Astrocyte (in vitro differentiated cells and primary cell): Measurements from ENCODE around the gene TRPV2. TPM values are rescaled to one million over a fixed set of nuclear protein-coding genes. Genes with fewer than 3 reads are reported as not detected.

Source experiments
- DNase-seq: peaks from one replicate; pipeline ENCODE4 v3.0.0-alpha.2; 2010; ENCODE audit warnings: low read depth
- FAIRE-seq: peaks from 2 replicates; lab custom pipeline; 2011; peaks lifted over from hg19 to GRCh38; lab: Jason Lieb, UNC
- H2AFZ ChIP-seq: 2 replicates; pipeline ENCODE4 v1.6.0; 2012; ENCODE audit warnings: low read depth, low read length, inconsistent platforms
- H3K27ac ChIP-seq: 2 replicates; pipeline ENCODE4 v1.5.1; 2011; ENCODE audit warnings: low read depth, low read length, inconsistent platforms
- H3K27me3 ChIP-seq: 2 replicates; pipeline ENCODE4 v1.6.0; 2011; ENCODE audit warnings: low read length, inconsistent platforms; ENCODE audit not compliant: insufficient read depth
- H3K36me3 ChIP-seq: 2 replicates; pipeline ENCODE4 v1.5.1; 2011; ENCODE audit warnings: low read length, inconsistent platforms; ENCODE audit not compliant: insufficient read depth
- H3K4me1 ChIP-seq: 2 replicates; pipeline ENCODE4 v1.5.1; 2011; ENCODE audit warnings: low read length, inconsistent platforms; ENCODE audit not compliant: insufficient read depth
- H3K4me2 ChIP-seq: 2 replicates; pipeline ENCODE4 v1.6.0; 2012; ENCODE audit warnings: low read length, inconsistent platforms
- H3K4me3 ChIP-seq: 2 replicates; pipeline ENCODE4 v1.5.1; 2011; ENCODE audit warnings: low read depth, mild to moderate bottlenecking, low read length, inconsistent platforms; ENCODE audit not compliant: insufficient read depth
- H3K79me2 ChIP-seq: 2 replicates; pipeline ENCODE4 v1.6.0; 2012; ENCODE audit warnings: mild to moderate bottlenecking, low read length, inconsistent platforms; ENCODE audit not compliant: insufficient read depth
- H3K9ac ChIP-seq: 2 replicates; pipeline ENCODE4 v1.6.0; 2012; ENCODE audit warnings: mild to moderate bottlenecking, low read length, inconsistent platforms
- H3K9me3 ChIP-seq: 2 replicates; pipeline ENCODE4 v1.5.1; 2012; ENCODE audit warnings: low read depth, mild to moderate bottlenecking, low read length, inconsistent platforms; ENCODE audit not compliant: insufficient read depth
- H4K20me1 ChIP-seq: 2 replicates; pipeline ENCODE4 v1.6.0; 2012; ENCODE audit warnings: low read length, inconsistent platforms; ENCODE audit not compliant: insufficient read depth
- H3K27ac Mint-ChIP-seq: one replicate; pipeline ENCODE4 v1.8.0; 2021; ENCODE audit warnings: mild to moderate bottlenecking, mixed read lengths; ENCODE audit not compliant: unreplicated experiment
- H3K27me3 Mint-ChIP-seq: one replicate; pipeline ENCODE4 v1.8.0; 2021; ENCODE audit warnings: low read depth, mixed read lengths; ENCODE audit not compliant: unreplicated experiment
- H3K36me3 Mint-ChIP-seq: one replicate; pipeline ENCODE4 v1.8.0; 2021; ENCODE audit warnings: low read depth, mixed read lengths; ENCODE audit not compliant: unreplicated experiment
- H3K4me1 Mint-ChIP-seq: one replicate; pipeline ENCODE4 v1.8.0; 2021; ENCODE audit warnings: low read depth, mixed read lengths; ENCODE audit not compliant: unreplicated experiment
- H3K4me3 Mint-ChIP-seq: one replicate; pipeline ENCODE4 v1.8.0; 2021; ENCODE audit warnings: mild to moderate bottlenecking, moderate library complexity, mixed read lengths; ENCODE audit not compliant: unreplicated experiment
- H3K9me3 Mint-ChIP-seq: one replicate; pipeline ENCODE4 v1.8.0; 2021; ENCODE audit warnings: mild to moderate bottlenecking, mixed read lengths; ENCODE audit not compliant: unreplicated experiment
- EZH2 ChIP-seq: IDR thresholded peaks from 2 replicates; pipeline ENCODE4 v1.6.1; 2012; ENCODE audit warnings: mild to moderate bottlenecking, low read length, inconsistent platforms; ENCODE audit not compliant: insufficient read depth
- total RNA-seq: library from RNA; stranded (reverse); gene quantifications from 2 replicates; pipeline ENCODE4 v1.2.1, GENCODE V29; 2021
- TF ChIP-seq, protein P1 (sequence below): IDR thresholded peaks from 2 replicates; pipeline ENCODE4 v1.5.1; 2011; ENCODE audit warnings: low read depth, mild to moderate bottlenecking, inconsistent platforms, low read length, moderate library complexity; ENCODE audit not compliant: insufficient read depth

TRPV2 gene
- total RNA-seq, 1 donor from 2014 or later: 0.86 TPM

DNA sequence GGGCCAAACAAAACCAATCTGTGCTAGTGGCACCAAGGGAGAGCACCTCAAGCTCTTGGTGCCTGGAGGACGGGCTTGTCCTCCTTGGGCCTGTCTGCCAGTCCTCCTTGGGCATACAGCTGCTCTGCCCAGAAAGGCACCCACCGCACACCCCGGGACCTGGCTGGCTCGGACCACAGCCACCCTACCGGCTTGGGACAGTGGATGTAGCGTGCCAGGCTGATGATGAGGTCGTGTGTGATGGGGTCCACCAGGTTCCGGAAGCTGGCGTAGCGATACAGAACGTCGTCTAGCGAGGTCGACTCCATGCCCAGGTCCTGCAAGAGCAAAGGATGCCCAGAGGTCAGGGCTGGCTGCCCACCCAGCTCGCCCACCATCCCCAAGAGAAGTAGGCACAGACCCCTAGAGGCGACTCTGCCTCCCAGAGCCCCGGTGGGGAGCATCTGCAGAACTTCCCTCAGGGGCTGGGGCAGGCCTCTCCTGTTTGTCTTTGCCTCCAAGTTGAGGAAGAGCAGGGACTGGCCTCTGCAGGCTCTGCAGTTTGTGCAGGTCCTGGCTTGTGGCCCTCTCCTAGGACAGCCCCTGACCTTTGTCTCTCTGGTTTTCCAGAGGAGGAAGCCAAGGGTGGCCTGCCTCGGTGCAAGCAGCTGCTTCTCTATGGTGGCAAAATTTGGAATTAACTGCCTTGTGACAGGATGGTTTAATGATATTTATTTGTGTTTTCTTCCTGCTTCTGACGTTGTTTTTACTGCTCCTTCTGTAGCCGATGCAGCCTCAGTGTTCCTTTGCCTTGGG is 46.9 kb downstream of the TRPV2 start:
- Histone ChIP-seq H2AFZ (no peak overlapping the region), H3K27me3 (no peaks in the 10 kb centered on the region), H3K9ac (no peak overlapping the region), H3K4me3 (no peak overlapping the region), H3K9me3 (no peaks in the 10 kb centered on the region), H3K4me1 (peaks cover 7% of the 10 kb centered on the region), H4K20me1 (peaks cover 2% of the 10 kb centered on the region), H3K36me3 (no peaks in the 10 kb centered on the region), H3K27ac (no peak overlapping the region), H3K79me2 (no peaks in the 10 kb centered on the region), H3K4me2 (no peak overlapping the region)
- no peak for FAIRE-seq
- no peak overlapping the region for H3K4me3 Mint-ChIP-seq
- H3K36me3 Mint-ChIP-seq: peaks cover 21% of the 10 kb centered on the region
- no peaks in the 10 kb centered on the region for H3K9me3 Mint-ChIP-seq
- no peak overlapping the region for H3K27ac Mint-ChIP-seq
- H3K27me3 Mint-ChIP-seq: peaks cover 5% of the 10 kb centered on the region
- TF ChIP-seq EZH2: no peak
- TF ChIP-seq, protein P1, sequence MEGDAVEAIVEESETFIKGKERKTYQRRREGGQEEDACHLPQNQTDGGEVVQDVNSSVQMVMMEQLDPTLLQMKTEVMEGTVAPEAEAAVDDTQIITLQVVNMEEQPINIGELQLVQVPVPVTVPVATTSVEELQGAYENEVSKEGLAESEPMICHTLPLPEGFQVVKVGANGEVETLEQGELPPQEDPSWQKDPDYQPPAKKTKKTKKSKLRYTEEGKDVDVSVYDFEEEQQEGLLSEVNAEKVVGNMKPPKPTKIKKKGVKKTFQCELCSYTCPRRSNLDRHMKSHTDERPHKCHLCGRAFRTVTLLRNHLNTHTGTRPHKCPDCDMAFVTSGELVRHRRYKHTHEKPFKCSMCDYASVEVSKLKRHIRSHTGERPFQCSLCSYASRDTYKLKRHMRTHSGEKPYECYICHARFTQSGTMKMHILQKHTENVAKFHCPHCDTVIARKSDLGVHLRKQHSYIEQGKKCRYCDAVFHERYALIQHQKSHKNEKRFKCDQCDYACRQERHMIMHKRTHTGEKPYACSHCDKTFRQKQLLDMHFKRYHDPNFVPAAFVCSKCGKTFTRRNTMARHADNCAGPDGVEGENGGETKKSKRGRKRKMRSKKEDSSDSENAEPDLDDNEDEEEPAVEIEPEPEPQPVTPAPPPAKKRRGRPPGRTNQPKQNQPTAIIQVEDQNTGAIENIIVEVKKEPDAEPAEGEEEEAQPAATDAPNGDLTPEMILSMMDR: no peak
- H3K4me1 Mint-ChIP-seq: no peaks in the 10 kb centered on the region
- DNase-seq: no peak

DNA sequence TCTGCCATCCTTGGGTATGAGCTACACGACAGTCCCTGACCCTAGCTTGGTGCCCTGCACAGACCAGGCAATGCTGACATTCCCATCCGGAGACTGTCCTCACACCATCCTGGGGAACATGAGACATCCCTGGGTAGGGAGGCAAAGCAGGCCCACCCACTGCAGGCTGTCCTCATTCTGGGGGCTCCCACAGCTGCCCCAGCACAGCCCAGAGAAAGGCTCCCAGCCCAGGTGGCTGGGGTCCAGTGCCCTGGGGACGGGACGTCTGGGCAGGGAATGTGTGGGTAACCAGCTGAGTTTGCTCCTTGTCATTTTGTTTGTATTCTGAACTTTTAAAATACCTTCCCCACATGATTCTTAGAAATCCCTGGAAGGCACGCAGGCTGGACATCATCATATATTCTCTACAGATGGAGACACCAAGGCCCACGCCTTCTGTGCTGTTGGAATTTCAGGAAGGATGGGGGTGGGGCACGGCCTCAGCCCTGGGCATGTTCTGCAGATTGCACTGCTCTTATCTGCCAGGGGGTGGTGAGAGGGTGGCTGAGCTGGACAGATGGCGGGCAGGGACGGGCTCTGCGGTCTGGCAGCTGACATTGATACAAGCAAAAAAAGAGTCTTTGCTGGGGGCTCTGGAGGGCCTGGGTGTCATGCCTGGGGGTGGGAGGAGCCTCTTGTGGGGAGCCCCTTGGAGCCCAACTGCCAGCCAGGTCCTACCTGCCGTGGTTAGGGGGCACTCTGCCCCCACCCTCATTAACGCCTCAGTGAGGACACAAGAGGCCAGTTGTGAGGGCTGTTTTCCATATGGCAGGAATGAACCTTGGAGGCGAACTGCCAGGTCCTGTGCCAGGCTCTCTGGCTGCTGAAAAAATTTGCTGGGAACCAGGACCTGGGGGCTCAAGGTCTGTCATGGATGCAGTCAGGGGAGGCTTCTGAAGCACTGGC is 48.3 kb downstream of the TRPV2 start:
- Histone ChIP-seq H3K9me3 (no peaks in the 10 kb centered on the region), H3K27me3 (no peaks in the 10 kb centered on the region), H3K27ac (no peak overlapping the region), H3K79me2 (no peaks in the 10 kb centered on the region), H3K4me2 (peak overlapping the region; percentile 3), H3K4me3 (no peak overlapping the region), H3K4me1 (peaks cover 7% of the 10 kb centered on the region), H2AFZ (no peak overlapping the region), H3K36me3 (no peaks in the 10 kb centered on the region), H3K9ac (no peak overlapping the region), H4K20me1 (peaks cover 2% of the 10 kb centered on the region)
- no peak for FAIRE-seq
- Mint-ChIP-seq H3K27me3 (peaks cover 16% of the 10 kb centered on the region), H3K4me3 (no peak overlapping the region), H3K27ac (no peak overlapping the region), H3K36me3 (peaks cover 20% of the 10 kb centered on the region), H3K4me1 (no peaks in the 10 kb centered on the region), H3K9me3 (no peaks in the 10 kb centered on the region)
- no peak for TF ChIP-seq EZH2
- TF ChIP-seq, protein P1: no peak
- DNase-seq: peak; percentile 26
